HG02884 (cell line): ENCODE data around the gene XPO1.
"Not testable (repeated sequence)": the region's sequence is repeated elsewhere in the genome, so short reads cannot be mapped to it uniquely, and the experiment has no call there.

ENCODE experiments used
- ATAC-seq: cut with Tn5 transposase; IDR thresholded peaks from one replicate; pipeline ENCODE4 v1.9.1; 2021; ENCODE audit warnings: mild to moderate bottlenecking, moderate library complexity; ENCODE audit not compliant: unreplicated experiment

The XPO1 gene

DNA sequence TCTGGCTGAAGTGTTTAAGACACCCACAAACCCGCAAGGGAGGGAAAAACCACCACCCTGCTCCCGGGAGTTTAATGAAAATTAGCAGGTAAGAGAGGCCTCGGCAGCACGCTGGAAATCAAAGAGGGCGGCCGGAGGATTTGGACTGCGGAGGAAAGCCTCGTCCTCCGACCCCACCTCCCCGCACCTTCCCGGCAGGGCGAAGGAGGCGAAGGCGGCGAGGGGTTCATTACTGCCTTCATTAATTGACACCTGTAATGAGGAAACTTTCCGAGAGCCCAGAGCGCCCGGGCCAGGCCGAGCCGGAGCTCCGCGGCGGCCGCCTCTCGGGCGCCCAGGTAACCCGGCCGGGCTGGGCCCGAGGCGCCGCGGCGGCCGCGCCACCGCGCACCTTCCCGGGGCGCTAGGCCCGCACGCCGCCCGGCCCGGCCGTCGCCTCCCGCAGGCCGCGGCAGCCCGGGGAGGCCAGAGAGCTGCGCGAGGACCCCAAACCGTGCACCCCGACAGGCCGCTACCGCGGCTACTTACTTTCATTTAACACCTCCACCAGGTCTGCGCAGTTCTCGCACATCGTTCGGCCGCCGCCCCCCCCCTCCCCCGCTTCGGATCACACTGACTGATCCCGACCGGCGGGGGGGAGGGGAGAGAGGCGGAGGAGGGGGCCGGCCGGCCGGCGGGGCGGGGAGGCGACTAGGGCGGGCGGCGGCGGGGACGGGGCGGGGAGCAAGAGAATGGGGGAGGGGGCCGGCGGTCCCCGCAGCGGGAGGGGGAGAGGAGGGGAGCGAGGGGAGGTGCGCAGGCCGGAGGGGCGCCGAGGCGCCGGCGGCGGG, 67.8 kb downstream of the XPO1 start:
- ATAC-seq = peak; percentile 26

DNA sequence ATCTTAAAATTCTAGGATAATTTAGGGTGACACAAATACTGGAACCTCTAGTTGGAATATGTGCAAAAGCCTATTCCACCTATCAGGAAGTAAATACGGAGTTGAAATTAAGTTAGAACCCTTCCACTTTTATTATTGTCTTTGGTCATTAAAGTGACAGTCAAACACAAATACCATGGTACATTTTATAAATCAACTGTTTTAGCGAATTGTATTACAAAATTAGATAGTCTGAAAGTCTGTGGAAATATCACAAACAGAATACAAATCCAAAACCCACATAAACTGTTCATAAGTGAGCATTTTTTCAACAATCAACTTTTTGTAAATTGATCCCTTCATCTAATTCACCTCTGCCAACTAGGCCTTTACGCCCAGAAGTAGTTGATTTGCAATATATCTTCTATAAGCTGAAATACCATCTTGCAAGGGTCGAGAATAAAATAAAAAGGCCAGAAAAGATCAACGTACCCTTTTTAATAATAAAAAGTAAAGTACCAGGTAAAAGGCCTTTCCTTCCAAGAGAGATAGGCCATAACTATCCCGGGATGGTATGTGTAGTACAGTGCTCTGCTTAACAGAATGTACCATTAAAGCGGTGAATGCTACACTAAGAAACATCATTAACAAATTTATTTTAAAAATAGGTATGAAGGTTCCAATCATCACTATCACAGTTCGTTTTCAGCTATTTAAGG, 68.6 kb downstream of the XPO1 start:
- ATAC-seq = no peak

DNA sequence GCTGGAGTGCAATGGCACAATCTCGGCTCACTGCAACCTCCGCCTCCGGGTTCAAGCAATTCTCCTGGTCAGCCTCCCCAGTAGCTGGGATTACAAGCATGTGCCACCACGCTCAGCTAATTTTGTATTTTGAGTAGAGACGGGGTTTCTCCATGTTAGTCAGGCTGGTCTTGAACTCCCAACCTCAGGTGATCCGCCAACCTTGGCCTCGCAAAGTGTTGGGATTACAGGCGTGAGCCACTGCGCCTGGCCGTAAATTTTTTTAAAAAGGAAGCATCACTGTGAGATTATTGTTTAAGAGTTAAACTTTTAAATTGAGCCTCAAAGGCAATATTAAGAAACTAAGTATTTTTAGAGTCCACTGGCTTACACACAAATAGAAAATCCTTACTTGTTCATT, 69.9 kb downstream of the XPO1 start:
- ATAC-seq = not testable (repeated sequence)

GRCh38 chr2:61465045-61465444, 73.1 kb downstream of the XPO1 start:
- no peak for ATAC-seq

GRCh38 chr2:61463769-61464475, 74.2 kb downstream of the XPO1 start:
- no peak for ATAC-seq

- no peak for ATAC-seq
Measured at GRCh38 chr2:61461404-61461803, 76.8 kb downstream of the XPO1 start.

- ATAC-seq = no peak
Measured at GRCh38 chr2:61460163-61460562, 78.0 kb downstream of the XPO1 start.

- no peak for ATAC-seq
Measured at GRCh38 chr2:61456746-61457420, 81.3 kb downstream of the XPO1 start.

- no peak for ATAC-seq
Measured at GRCh38 chr2:61456070-61456745, 81.9 kb downstream of the XPO1 start.

DNA sequence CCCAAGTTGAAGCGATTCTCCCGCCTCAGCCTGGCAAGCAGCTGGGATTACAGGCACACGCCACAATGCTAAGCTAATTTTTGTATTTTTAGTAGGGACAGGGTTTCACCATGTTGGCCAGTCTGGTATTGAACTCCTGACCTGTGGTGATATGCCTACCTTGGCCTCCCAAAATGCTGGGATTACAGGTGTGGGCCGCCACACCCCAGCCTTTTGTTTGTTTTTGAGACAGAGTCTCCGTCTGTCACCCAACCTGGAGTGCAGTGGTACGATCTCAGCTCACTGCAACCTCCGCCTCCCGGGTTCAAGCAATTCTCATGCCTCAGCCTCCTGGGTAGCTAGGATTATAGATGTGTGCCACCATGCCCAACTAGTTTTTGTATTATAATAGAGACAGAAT, 83.2 kb downstream of the XPO1 start:
- not testable (repeated sequence) for ATAC-seq

- no peak for ATAC-seq
Measured at GRCh38 chr2:61454383-61454782, 83.8 kb downstream of the XPO1 start.

GRCh38 chr2:61452392-61452791, 85.8 kb downstream of the XPO1 start:
- ATAC-seq = no peak

GRCh38 chr2:61451178-61451577, 87.0 kb downstream of the XPO1 start:
- ATAC-seq = no peak

DNA sequence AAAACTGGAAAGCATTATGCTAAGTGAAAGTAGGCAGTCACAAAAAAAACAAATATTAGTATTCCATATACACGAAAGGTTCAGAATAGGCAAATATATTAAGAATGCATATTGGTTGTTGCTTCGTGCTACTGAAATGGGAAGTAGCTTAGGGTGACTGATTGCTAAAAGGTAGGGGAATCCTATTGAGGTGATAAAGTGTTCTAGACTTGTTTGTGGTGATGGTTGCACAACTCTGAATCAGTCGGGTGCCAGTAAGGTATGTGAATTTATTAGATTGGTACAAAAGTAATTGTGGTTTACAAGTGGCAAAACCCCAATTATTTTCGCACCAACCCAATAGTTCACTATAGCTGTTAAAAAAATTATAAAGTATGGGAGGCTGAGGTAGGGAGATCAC, 88.0 kb downstream of the XPO1 start:
- ATAC-seq = no peak

DNA sequence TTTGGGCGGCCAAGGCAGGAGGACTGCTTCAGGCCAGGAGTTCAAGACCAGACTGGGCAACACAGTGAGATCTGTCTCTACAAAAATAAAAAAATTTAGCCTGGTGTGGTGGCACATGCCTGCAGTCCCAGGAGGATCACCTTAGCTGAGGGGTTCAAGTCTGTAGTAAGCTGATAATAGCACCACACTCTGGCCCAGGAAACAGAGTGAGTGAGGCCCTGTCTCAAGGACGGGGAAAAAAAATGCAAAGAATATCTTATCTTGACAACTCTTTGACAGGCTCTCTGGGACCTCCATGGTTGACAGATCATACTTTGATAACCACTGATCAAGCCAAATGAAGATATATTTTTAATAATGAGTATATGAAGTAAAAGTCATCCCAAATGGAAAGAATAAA, 89.9 kb downstream of the XPO1 start:
- ATAC-seq = no peak

GRCh38 chr2:61446971-61447370, 91.2 kb downstream of the XPO1 start:
- ATAC-seq = not testable (repeated sequence)

GRCh38 chr2:61443342-61444041, 94.7 kb downstream of the XPO1 start:
- ATAC-seq = peak; percentile 92

GRCh38 chr2:61439241-61440002, 98.7 kb downstream of the XPO1 start:
- ATAC-seq = no peak

- ATAC-seq = no peak
Measured at GRCh38 chr2:61438670-61439069, 99.5 kb downstream of the XPO1 start.
